ENCODE measurements around the gene UQCRQ. TPM values are rescaled to one million over a fixed set of nuclear protein-coding genes. Genes with fewer than 3 reads are reported as not detected.

UQCRQ gene
- total and polyA plus RNA-seq, 2 of the 13 experiments (the other 11 are each of a cell fraction or from before 2014, with no cell fraction given) = 257 to 575 TPM

DNA sequence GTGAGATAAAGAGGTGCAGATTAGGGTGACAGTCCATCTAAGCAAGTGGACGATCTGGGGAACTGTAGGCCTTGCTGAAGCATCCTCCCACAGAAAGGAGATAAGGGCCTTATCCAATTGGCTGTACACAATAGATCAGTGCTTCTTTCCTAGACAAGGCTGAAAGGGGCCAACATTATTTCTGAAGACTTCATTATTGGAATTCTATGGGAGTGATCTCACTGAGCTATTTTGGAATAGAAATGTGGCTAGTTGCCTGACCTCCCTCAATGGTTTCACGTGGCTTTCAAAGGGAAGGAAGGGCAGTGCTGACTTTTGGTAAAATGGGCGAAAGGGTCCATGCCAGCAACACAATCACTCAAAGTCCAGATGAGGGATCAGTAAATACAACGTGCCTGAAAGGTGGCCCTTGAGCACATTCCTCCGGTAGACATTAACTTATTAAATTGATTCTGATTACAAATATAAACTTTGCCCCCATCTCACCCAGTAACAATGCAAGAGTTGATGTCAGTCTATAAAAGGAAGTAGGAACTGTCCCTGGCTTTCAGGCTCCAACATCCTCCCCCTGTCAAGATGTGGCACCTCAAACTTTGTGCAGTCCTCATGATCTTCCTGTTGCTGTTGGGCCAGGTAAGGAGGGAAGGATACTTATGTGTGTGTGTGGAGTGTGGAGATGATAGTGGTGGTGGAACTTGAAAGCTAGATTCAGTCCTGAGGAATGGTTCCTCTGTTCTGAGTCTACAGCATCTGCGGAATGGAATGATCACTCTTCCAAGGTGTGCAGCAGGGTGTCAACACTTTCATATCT, 6.9 kb downstream of the UQCRQ start, which contains the start of gene LEAP2 (continued):
- TF ChIP-seq, protein P1, sequence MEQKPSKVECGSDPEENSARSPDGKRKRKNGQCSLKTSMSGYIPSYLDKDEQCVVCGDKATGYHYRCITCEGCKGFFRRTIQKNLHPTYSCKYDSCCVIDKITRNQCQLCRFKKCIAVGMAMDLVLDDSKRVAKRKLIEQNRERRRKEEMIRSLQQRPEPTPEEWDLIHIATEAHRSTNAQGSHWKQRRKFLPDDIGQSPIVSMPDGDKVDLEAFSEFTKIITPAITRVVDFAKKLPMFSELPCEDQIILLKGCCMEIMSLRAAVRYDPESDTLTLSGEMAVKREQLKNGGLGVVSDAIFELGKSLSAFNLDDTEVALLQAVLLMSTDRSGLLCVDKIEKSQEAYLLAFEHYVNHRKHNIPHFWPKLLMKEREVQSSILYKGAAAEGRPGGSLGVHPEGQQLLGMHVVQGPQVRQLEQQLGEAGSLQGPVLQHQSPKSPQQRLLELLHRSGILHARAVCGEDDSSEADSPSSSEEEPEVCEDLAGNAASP (CRISPR knock-in tag; IDR thresholded peaks at IDR 0.05; ENCODE audit: borderline replicate concordance) = peak; percentile 68; the same call in 1 of the 2 replicates
- TF ChIP-seq, protein P2, sequence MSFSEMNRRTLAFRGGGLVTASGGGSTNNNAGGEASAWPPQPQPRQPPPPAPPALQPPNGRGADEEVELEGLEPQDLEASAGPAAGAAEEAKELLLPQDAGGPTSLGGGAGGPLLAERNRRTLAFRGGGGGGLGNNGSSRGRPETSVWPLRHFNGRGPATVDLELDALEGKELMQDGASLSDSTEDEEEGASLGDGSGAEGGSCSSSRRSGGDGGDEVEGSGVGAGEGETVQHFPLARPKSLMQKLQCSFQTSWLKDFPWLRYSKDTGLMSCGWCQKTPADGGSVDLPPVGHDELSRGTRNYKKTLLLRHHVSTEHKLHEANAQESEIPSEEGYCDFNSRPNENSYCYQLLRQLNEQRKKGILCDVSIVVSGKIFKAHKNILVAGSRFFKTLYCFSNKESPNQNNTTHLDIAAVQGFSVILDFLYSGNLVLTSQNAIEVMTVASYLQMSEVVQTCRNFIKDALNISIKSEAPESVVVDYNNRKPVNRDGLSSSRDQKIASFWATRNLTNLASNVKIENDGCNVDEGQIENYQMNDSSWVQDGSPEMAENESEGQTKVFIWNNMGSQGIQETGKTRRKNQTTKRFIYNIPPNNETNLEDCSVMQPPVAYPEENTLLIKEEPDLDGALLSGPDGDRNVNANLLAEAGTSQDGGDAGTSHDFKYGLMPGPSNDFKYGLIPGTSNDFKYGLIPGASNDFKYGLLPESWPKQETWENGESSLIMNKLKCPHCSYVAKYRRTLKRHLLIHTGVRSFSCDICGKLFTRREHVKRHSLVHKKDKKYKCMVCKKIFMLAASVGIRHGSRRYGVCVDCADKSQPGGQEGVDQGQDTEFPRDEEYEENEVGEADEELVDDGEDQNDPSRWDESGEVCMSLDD (CRISPR knock-in tag; IDR thresholded peaks at IDR 0.05; ENCODE audit: borderline replicate concordance) = no peak
- no peak for TF ChIP-seq PTBP1 (IDR thresholded peaks at IDR 0.05; ENCODE audit: low read depth, low read length, poor library complexity, severe bottlenecking)
- TF ChIP-seq ETV6 (CRISPR knock-in tag; conservative IDR thresholded peaks at IDR 0.05) = no peak
- no peak for TF ChIP-seq ZNF773 (CRISPR knock-in tag; IDR thresholded peaks at IDR 0.05; ENCODE audit: borderline replicate concordance)
- no peak for TF ChIP-seq CHCHD3 (CRISPR knock-in tag; IDR thresholded peaks at IDR 0.05)
- no peak for TF ChIP-seq IKZF1 (IDR thresholded peaks at IDR 0.05)
- TF ChIP-seq, protein P3, sequence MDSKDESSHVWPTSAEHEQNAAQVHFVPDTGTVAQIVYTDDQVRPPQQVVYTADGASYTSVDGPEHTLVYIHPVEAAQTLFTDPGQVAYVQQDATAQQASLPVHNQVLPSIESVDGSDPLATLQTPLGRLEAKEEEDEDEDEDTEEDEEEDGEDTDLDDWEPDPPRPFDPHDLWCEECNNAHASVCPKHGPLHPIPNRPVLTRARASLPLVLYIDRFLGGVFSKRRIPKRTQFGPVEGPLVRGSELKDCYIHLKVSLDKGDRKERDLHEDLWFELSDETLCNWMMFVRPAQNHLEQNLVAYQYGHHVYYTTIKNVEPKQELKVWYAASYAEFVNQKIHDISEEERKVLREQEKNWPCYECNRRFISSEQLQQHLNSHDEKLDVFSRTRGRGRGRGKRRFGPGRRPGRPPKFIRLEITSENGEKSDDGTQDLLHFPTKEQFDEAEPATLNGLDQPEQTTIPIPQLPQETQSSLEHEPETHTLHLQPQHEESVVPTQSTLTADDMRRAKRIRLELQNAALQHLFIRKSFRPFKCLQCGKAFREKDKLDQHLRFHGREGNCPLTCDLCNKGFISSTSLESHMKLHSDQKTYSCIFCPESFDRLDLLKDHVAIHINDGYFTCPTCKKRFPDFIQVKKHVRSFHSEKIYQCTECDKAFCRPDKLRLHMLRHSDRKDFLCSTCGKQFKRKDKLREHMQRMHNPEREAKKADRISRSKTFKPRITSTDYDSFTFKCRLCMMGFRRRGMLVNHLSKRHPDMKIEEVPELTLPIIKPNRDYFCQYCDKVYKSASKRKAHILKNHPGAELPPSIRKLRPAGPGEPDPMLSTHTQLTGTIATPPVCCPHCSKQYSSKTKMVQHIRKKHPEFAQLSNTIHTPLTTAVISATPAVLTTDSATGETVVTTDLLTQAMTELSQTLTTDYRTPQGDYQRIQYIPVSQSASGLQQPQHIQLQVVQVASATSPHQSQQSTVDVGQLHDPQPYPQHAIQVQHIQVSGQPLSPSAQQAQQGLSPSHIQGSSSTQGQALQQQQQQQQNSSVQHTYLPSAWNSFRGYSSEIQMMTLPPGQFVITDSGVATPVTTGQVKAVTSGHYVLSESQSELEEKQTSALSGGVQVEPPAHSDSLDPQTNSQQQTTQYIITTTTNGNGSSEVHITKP (CRISPR knock-in tag; IDR thresholded peaks at IDR 0.05; ENCODE audit: low read depth) = peak; percentile 81
- TF ChIP-seq ZBTB20 (CRISPR knock-in tag; IDR thresholded peaks at IDR 0.05; ENCODE audit: borderline replicate concordance, low read depth) = peak; percentile 50; the same call in 1 of the 2 replicates
- 0 out of 2 replicates have a peak, but pooled peaks have one; percentile 20 for TF ChIP-seq TAF1 (CRISPR knock-in tag; IDR thresholded peaks at IDR 0.05)
- TF ChIP-seq KDM1A (CRISPR knock-in tag; IDR thresholded peaks at IDR 0.05) = 0 out of 2 replicates have a peak, but pooled peaks have one; percentile 28
- TF ChIP-seq, protein P4, sequence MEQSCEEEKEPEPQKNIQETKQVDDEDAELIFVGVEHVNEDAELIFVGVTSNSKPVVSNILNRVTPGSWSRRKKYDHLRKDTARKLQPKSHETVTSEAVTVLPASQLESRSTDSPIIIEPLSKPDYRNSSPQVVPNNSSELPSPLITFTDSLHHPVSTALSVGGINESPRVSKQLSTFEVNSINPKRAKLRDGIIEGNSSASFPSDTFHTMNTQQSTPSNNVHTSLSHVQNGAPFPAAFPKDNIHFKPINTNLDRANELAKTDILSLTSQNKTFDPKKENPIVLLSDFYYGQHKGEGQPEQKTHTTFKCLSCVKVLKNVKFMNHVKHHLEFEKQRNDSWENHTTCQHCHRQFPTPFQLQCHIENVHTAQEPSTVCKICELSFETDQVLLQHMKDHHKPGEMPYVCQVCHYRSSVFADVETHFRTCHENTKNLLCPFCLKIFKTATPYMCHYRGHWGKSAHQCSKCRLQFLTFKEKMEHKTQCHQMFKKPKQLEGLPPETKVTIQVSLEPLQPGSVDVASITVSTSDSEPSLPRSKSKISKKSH (CRISPR knock-in tag; IDR thresholded peaks at IDR 0.05; ENCODE audit: borderline replicate concordance) = no peak
- TF ChIP-seq ATAD3A (CRISPR knock-in tag; IDR thresholded peaks at IDR 0.05) = no peak
- no peak for TF ChIP-seq ZFP41 (CRISPR knock-in tag; IDR thresholded peaks at IDR 0.05; ENCODE audit: borderline replicate concordance)
- TF ChIP-seq NRL (CRISPR knock-in tag; IDR thresholded peaks at IDR 0.05; ENCODE audit: borderline replicate concordance) = no peak
- no peak for TF ChIP-seq ZNF296 (CRISPR knock-in tag; conservative IDR thresholded peaks at IDR 0.05)
- TF ChIP-seq, protein P5, sequence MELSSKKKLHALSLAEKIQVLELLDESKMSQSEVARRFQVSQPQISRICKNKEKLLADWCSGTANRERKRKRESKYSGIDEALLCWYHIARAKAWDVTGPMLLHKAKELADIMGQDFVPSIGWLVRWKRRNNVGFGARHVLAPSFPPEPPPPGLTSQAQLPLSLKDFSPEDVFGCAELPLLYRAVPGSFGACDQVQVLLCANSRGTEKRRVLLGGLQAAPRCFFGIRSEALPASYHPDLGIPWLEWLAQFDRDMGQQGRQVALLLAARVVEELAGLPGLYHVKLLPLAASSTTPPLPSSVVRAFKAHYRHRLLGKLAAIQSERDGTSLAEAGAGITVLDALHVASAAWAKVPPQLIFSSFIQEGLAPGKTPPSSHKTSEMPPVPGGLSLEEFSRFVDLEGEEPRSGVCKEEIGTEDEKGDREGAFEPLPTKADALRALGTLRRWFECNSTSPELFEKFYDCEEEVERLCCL (CRISPR knock-in tag; IDR thresholded peaks at IDR 0.05; ENCODE audit: borderline replicate concordance) = 0 out of 2 replicates have a peak, but pooled peaks have one; percentile 24
